ENCODE data around the gene IL23R. TPM values are rescaled to one million over a fixed set of nuclear protein-coding genes. Genes with fewer than 3 reads are reported as not detected.

The IL23R gene
- total and polyA plus RNA-seq, 8 donors, result 1.3 TPM; not detected in 7

DNA sequence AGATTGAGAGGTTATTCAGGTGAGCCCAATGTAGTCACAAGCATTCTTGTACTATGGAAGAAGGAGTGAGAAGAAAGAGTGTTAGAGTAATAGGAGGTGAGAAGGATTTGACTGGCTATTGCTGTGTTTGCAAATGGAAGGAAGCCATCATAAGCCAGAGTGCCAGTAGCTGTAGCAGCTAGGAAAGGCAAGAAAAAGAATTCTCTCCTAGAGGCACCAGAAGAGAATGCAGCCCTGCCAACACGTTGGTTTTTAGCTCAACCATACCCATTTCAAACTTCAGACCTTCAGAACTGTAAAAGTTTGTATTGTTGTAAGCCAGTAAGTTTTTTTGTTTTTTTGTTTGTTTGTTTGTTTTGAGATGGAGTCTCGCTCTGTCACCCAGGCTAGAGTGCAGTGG, 132.5 kb downstream of the IL23R start:
- Histone ChIP-seq H3K27me3 (peaks cover 0 to 3% (median 0%) of the 10 kb centered on the region in 3 donors), H3K36me3 (no peaks in the 10 kb centered on the region), H3K9me3 (no peaks in the 10 kb centered on the region), H3K4me1 (no peaks in the 10 kb centered on the region), H3K4me3 (no peak overlapping the region), H3K27ac (no peak overlapping the region)
- intact Hi-C loops (cut with DNase I; ENCODE audit: low total_unique reads), result no loop called here
- no peak for DNase-seq
- TF ChIP-seq POLR2A (IDR thresholded peaks at IDR 0.05) (no peak), EP300 (IDR thresholded peaks at IDR 0.05) (no peak), POLR2AphosphoS5 (IDR thresholded peaks at IDR 0.05) (no peak)
- TF ChIP-seq, protein P1, sequence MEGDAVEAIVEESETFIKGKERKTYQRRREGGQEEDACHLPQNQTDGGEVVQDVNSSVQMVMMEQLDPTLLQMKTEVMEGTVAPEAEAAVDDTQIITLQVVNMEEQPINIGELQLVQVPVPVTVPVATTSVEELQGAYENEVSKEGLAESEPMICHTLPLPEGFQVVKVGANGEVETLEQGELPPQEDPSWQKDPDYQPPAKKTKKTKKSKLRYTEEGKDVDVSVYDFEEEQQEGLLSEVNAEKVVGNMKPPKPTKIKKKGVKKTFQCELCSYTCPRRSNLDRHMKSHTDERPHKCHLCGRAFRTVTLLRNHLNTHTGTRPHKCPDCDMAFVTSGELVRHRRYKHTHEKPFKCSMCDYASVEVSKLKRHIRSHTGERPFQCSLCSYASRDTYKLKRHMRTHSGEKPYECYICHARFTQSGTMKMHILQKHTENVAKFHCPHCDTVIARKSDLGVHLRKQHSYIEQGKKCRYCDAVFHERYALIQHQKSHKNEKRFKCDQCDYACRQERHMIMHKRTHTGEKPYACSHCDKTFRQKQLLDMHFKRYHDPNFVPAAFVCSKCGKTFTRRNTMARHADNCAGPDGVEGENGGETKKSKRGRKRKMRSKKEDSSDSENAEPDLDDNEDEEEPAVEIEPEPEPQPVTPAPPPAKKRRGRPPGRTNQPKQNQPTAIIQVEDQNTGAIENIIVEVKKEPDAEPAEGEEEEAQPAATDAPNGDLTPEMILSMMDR (IDR thresholded peaks at IDR 0.05), result no peak
- 29 to 63% (median 41%) methylated on average over 2 of the region's 2 CpGs for WGBS, 5 donors

DNA sequence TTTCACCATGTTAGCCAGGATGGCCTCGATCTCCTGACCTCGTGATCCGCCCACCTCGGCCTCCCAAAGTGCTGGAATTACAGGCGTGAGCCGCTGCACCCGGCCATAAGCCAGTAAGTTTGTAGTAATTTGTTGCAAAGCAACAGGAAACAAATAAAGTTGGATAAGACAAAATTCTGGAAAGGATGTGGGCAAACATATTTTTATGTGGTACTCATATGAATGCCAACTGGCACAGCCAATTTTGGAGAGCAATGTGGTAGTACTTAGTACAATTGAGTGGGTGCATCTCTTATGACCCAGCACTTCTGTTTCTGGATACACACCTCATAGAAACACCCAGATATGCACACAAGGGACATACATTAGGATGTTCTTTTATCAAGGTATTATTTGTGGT, 133.0 kb downstream of the IL23R start:
- H3K9me3 ChIP-seq, result no peaks in the 10 kb centered on the region
- H3K4me3 ChIP-seq, result no peak overlapping the region
- intact Hi-C loops (cut with DNase I; ENCODE audit: low total_unique reads), result no loop called here
- 92 to 95% (median 93%) methylated on average over 6 to 7 of the region's 7 CpGs for WGBS, 5 donors
- H3K27me3 ChIP-seq, result peaks cover 0 to 3% (median 0%) of the 10 kb centered on the region in 3 donors
- TF ChIP-seq POLR2A (IDR thresholded peaks at IDR 0.05) (no peak), EP300 (IDR thresholded peaks at IDR 0.05) (no peak), POLR2AphosphoS5 (IDR thresholded peaks at IDR 0.05) (no peak)
- TF ChIP-seq, protein P1 (IDR thresholded peaks at IDR 0.05), result no peak
- no peaks in the 10 kb centered on the region for H3K4me1 ChIP-seq
- H3K27ac ChIP-seq, result no peak overlapping the region
- no peaks in the 10 kb centered on the region for H3K36me3 ChIP-seq
- DNase-seq, result no peak

DNA sequence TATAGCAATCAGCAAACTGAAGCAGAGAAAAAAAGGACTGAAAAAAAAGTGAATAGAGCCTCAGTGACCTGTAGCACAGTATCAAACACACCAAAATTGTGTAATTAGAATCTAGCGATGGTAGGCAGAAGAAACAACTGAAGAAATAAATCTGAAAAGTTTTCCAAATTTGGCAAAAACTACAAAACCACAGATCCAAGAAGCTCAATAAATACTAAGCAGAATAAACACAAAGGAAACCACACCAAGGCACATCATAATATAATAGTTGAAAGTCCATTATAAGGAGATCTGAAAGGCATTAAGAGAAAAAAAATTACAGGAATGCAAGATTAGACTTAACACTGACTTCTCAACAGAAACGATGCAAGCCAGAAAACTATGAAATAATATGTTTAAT, 134.3 kb downstream of the IL23R start:
- Histone ChIP-seq H3K27ac (no peak overlapping the region), H3K9me3 (no peaks in the 10 kb centered on the region), H3K4me3 (no peak overlapping the region), H3K4me1 (no peaks in the 10 kb centered on the region), H3K27me3 (peaks cover 0 to 3% (median 0%) of the 10 kb centered on the region in 3 donors), H3K36me3 (no peaks in the 10 kb centered on the region)
- DNase-seq, result no peak
- TF ChIP-seq EP300 (IDR thresholded peaks at IDR 0.05), result no peak
- TF ChIP-seq POLR2AphosphoS5 (IDR thresholded peaks at IDR 0.05), result no peak
- TF ChIP-seq, protein P1 (IDR thresholded peaks at IDR 0.05), result no peak
- no peak for TF ChIP-seq POLR2A (IDR thresholded peaks at IDR 0.05)
- intact Hi-C loops (cut with DNase I; ENCODE audit: low total_unique reads), result no loop called here
- WGBS, 5 donors, result 24 to 45% (median 36%) methylated on average over 2 of the region's 2 CpGs

DNA sequence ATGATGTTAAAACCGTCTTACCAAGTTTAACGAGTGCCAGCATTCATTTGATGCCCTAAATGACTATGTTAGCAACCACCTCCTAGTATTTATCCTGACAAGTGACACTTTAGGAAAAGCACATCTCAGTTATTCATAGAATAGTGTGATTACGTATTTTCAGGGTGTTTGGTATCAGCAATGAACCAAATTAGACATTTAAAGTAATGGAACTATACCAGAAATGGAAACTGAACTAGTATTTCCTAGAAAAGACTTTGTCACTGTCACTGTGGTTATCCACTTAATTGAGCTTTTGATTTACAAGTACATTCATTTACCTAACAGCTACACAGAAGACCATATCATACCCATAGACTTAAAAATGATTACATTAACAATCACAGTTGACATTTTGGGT, 137.8 kb downstream of the IL23R start:
- no peak overlapping the region for H3K4me3 ChIP-seq
- TF ChIP-seq POLR2AphosphoS5 (IDR thresholded peaks at IDR 0.05), result no peak
- TF ChIP-seq, protein P1 (IDR thresholded peaks at IDR 0.05), result no peak
- TF ChIP-seq POLR2A (IDR thresholded peaks at IDR 0.05), result no peak
- no peak for TF ChIP-seq EP300 (IDR thresholded peaks at IDR 0.05)
- peaks cover 11 to 15% (median 13%) of the 10 kb centered on the region in 4 donors for H3K4me1 ChIP-seq
- no peaks in the 10 kb centered on the region for H3K9me3 ChIP-seq
- no peaks in the 10 kb centered on the region for H3K36me3 ChIP-seq
- H3K27me3 ChIP-seq, result peaks cover 0 to 20% (median 17%) of the 10 kb centered on the region in 3 donors
- DNase-seq, result no peak
- WGBS, 5 donors, result 69 to 87% (median 78%) methylated on average over 3 of the region's 3 CpGs
- H3K27ac ChIP-seq, result no peak overlapping the region
- intact Hi-C loops (cut with DNase I; ENCODE audit: low total_unique reads), result no loop called here
